HepG2 (cell line): ENCODE results near the gene COL4A3. TPM values are rescaled to one million over a fixed set of nuclear protein-coding genes. Genes with fewer than 3 reads are reported as not detected.

Source experiments
- ATAC-seq: fragments of 200-7000 bp; cut with Tn5 transposase; 3 replicates; pipeline ENCODE4 v1.9.1; 2020; ENCODE audit warnings: mild to moderate bottlenecking, moderate library complexity
- BruUV-seq: library from RNA; stranded (reverse); fragments of 400-500 nt; replicated peaks from 2 replicates; lab custom pipeline; 2021; lab: Mats Ljungman, UMichigan
- CTCF ChIA-PET: fragments of 300-600 bp; formaldehyde crosslinking; extraction: SDS; loops from one replicate; lab custom pipeline; 2021; ENCODE audit warnings: low total read pairs, inconsistent platforms, low intra/inter-chr PET ratio; lab: Yijun Ruan, JAX
- POLR2A ChIA-PET: fragments of 350-600 bp; sonication (Branson Sonifier 250); formaldehyde crosslinking; loops from one replicate; lab custom pipeline; 2020; ENCODE audit warnings: antibody characterized with exemption, inconsistent platforms; lab: Yijun Ruan, JAX
- DNase-seq: peaks from one replicate; pipeline ENCODE4 v3.0.0-alpha.2; 2015; ENCODE audit warnings: low spot score
- FAIRE-seq: peaks from 3 replicates; lab custom pipeline; 2011; peaks lifted over from hg19 to GRCh38; lab: Jason Lieb, UNC
- H2AFZ ChIP-seq: one replicate; pipeline ENCODE4 v1.6.1; 2011; ENCODE audit warnings: low read length, inconsistent platforms
- H3K27ac ChIP-seq: fragments of 300-600 bp; 3 replicates; pipeline ENCODE4 v1.8.0; 2011; ENCODE audit warnings: mixed run types, mild to moderate bottlenecking, mixed read lengths, low read length, inconsistent platforms; ENCODE audit not compliant: insufficient read depth; ENCODE audit errors: extremely low read length
- H3K27me3 ChIP-seq, 2 experiments: fragments of 200-600 bp in 1 of 2; 2 replicates in 1 of 2; 3 replicates in 1 of 2; pipeline versions ENCODE4 v1.6.0 to v1.8.0; 2011; ENCODE audit warnings: low read length in 2 of 2, mild to moderate bottlenecking in 2 of 2, moderate library complexity in 2 of 2, inconsistent platforms in 1 of 2; ENCODE audit not compliant: insufficient read depth in 2 of 2, control insufficient read depth in 1 of 2
- H3K36me3 ChIP-seq, 2 experiments: fragments of 200-600 bp in 1 of 2; replicated peaks in 1 of 2; 2 replicates in 1 of 2; 3 replicates in 1 of 2; pipeline versions ENCODE4 v1.5.1 to v1.8.0; 2011; ENCODE audit warnings: low read length in 2 of 2, inconsistent platforms in 1 of 2; ENCODE audit not compliant: insufficient read depth in 2 of 2, control insufficient read depth in 1 of 2
- H3K4me1 ChIP-seq: 2 replicates; pipeline ENCODE4 v1.5.1; 2012; ENCODE audit warnings: low read length, inconsistent platforms; ENCODE audit not compliant: insufficient read depth
- H3K4me2 ChIP-seq: 2 replicates; pipeline ENCODE4 v1.6.0; 2011; ENCODE audit warnings: low read depth, low read length, inconsistent platforms
- H3K4me3 ChIP-seq, 3 experiments: fragments of 200-600 bp in 1 of 3; sonication (generic), shearing (Covaris generic) in 1 of 3; replicated peaks in 1 of 3; 2 replicates each; pipeline ENCODE4 v1.5.1; 2011 to 2016; ENCODE audit warnings: low read length in 3 of 3, inconsistent platforms in 2 of 3, low read depth in 2 of 3, mild to moderate bottlenecking in 2 of 3, control low read depth in 1 of 3, mixed read lengths in 1 of 3; ENCODE audit not compliant: insufficient read depth in 1 of 3
- H3K79me2 ChIP-seq: one replicate; pipeline ENCODE4 v1.6.1; 2011; ENCODE audit warnings: low read length, inconsistent platforms; ENCODE audit not compliant: insufficient read depth
- H3K9ac ChIP-seq: 2 replicates; pipeline ENCODE4 v1.6.0; 2011; ENCODE audit warnings: mild to moderate bottlenecking, low read depth, low read length, inconsistent platforms; ENCODE audit not compliant: insufficient read depth
- H3K9me3 ChIP-seq: 2 replicates; pipeline ENCODE4 v1.5.1; 2012; ENCODE audit warnings: mild to moderate bottlenecking, low read length
- H4K20me1 ChIP-seq: 2 replicates; pipeline ENCODE4 v1.6.0; 2011; ENCODE audit warnings: inconsistent platforms, mild to moderate bottlenecking, low read length, moderate library complexity; ENCODE audit not compliant: insufficient read depth
- ASH2L ChIP-seq: fragments of 300-600, 200-600 bp; sonication (generic); IDR thresholded peaks from 2 replicates; pipeline ENCODE4 v1.7.0; 2017; ENCODE audit warnings: low read depth, mild to moderate bottlenecking, moderate library complexity, mixed read lengths, low read length; ENCODE audit not compliant: insufficient read length
- EEA1 ChIP-seq: sonication (generic); formaldehyde crosslinking; IDR thresholded peaks from 2 replicates; pipeline ENCODE4 v1.5.1; 2020; ENCODE audit warnings: mild to moderate bottlenecking, missing genetic modification reagents, borderline replicate concordance
- FOXP4 ChIP-seq: sonication (generic); formaldehyde crosslinking; IDR thresholded peaks from 2 replicates; pipeline ENCODE4 v1.4.0; 2020; ENCODE audit warnings: missing genetic modification reagents
- JARID2 ChIP-seq: sonication (generic); formaldehyde crosslinking; IDR thresholded peaks from 2 replicates; pipeline ENCODE4 v1.8.1; 2023; ENCODE audit warnings: missing genetic modification reagents, inconsistent platforms; ENCODE audit not compliant: insufficient replicate concordance
- KDM5A ChIP-seq: fragments of 200-600 bp; sonication (generic); IDR thresholded peaks from 2 replicates; pipeline ENCODE4 v1.7.0; 2018; ENCODE audit warnings: antibody characterized with exemption, mild to moderate bottlenecking, low read length, borderline replicate concordance
- SIX4 ChIP-seq: sonication (generic); formaldehyde crosslinking; IDR thresholded peaks from 2 replicates; pipeline ENCODE4 v1.4.0; 2020; ENCODE audit warnings: missing genetic modification reagents
- SSRP1 ChIP-seq: IDR thresholded peaks from 2 replicates; pipeline ENCODE4 v1.6.1; 2016; ENCODE audit warnings: control low read depth
- TRIM24 ChIP-seq: sonication (generic); formaldehyde crosslinking; IDR thresholded peaks from 2 replicates; pipeline ENCODE4 v1.8.0; 2022; ENCODE audit warnings: mild to moderate bottlenecking, missing genetic modification reagents
- U2AF1 ChIP-seq: fragments of 200-400 bp; formaldehyde crosslinking; optimal IDR thresholded peaks from 2 replicates; pipeline ENCODE3; 2017; ENCODE audit warnings: mild to moderate bottlenecking, low read depth, low read length
- ZFP36L2 ChIP-seq: sonication (generic); formaldehyde crosslinking; IDR thresholded peaks from 2 replicates; pipeline ENCODE4 v1.4.0; 2020; ENCODE audit warnings: missing genetic modification reagents
- ZFP90 ChIP-seq: sonication (generic); formaldehyde crosslinking; IDR thresholded peaks from 2 replicates; pipeline ENCODE4 v1.8.0; 2022; ENCODE audit warnings: missing genetic modification reagents, mild to moderate bottlenecking, inconsistent platforms, borderline replicate concordance
- ZNF101 ChIP-seq: sonication (generic); formaldehyde crosslinking; IDR thresholded peaks from 2 replicates; pipeline ENCODE4 v1.4.0; 2020; ENCODE audit warnings: mild to moderate bottlenecking, low read depth, missing genetic modification reagents, borderline replicate concordance
- ZNF292 ChIP-seq: sonication (generic); formaldehyde crosslinking; IDR thresholded peaks from 2 replicates; pipeline ENCODE4 v1.8.1; 2022; ENCODE audit warnings: mild to moderate bottlenecking, low read depth, missing genetic modification reagents, borderline replicate concordance
- ZNF576 ChIP-seq: sonication (generic); formaldehyde crosslinking; IDR thresholded peaks from 2 replicates; pipeline ENCODE4 v1.4.0; 2020; ENCODE audit warnings: mild to moderate bottlenecking, missing genetic modification reagents
- ZNF580 ChIP-seq: IDR thresholded peaks from 2 replicates; pipeline ENCODE4 v1.6.1; 2016; ENCODE audit warnings: low read depth, borderline replicate concordance
- ZNF605 ChIP-seq: sonication (generic); formaldehyde crosslinking; IDR thresholded peaks from 2 replicates; pipeline ENCODE4 v1.8.0; 2022; ENCODE audit warnings: mild to moderate bottlenecking, missing genetic modification reagents
- ZNF615 ChIP-seq: sonication (generic); formaldehyde crosslinking; IDR thresholded peaks from 2 replicates; pipeline ENCODE4 v1.5.0; 2020; ENCODE audit warnings: mild to moderate bottlenecking, missing genetic modification reagents, borderline replicate concordance
- ZNF775 ChIP-seq: sonication (generic); formaldehyde crosslinking; IDR thresholded peaks from 2 replicates; pipeline ENCODE4 v1.4.0; 2020; ENCODE audit warnings: missing genetic modification reagents, mild to moderate bottlenecking, moderate library complexity, borderline replicate concordance
- ZNF878 ChIP-seq: sonication (generic); formaldehyde crosslinking; IDR thresholded peaks from 2 replicates; pipeline ENCODE4 v1.8.1; 2023; ENCODE audit warnings: mild to moderate bottlenecking, missing genetic modification reagents, moderate library complexity
- WGBS: methylation state at CpG from one replicate; pipeline ENCODE4 v1.1.6; 2017; ENCODE audit warnings: low lambda C conversion rate; 5-methylcytosine and 5-hydroxymethylcytosine counted together
- in situ Hi-C: cut with HindIII; loops from 2 replicates; pipeline ENCODE4 v1.10.0; 2017; ENCODE audit warnings: low pct_unique_long_range_greater_than_20kb; ENCODE audit not compliant: extremely low pct_ligation_motif_present
- intact Hi-C: fragments of 100-400 bp; cut with micrococcal nuclease; formaldehyde crosslinking; loops from one replicate; pipeline ENCODE4 v1.10.0; 2022; ENCODE audit not compliant: unreplicated experiment
- polyA plus RNA-seq, 8 experiments: library from polyadenylated mRNA; depleted of rRNA in 3 of 8; stranded (reverse) in 7 of 8; unstranded in 1 of 8; fragments of >200 nt; fragmentation: Illumina TruSeq in 4 of 8; extraction: Trizol in 4 of 8; gene quantifications; 2 replicates each; pipeline versions ENCODE4 v1.2.1 to v1.2.3, GENCODE V29; 2011 to 2016; ENCODE audit warnings: low read depth in 4 of 8, missing spikeins in 1 of 8, mixed read lengths in 1 of 8; ENCODE audit not compliant: insufficient read depth in 1 of 8
- total RNA-seq, 5 experiments: library from RNA; depleted of rRNA; stranded (reverse); fragments of >200 nt; fragmentation: Illumina TruSeq; extraction: Trizol; gene quantifications; 2 replicates each; pipeline ENCODE4 v1.2.3, GENCODE V29; 2016; ENCODE audit warnings: low read depth in 1 of 5

COL4A3 gene
- total and polyA plus RNA-seq, 2 of the 13 experiments (the other 11 are each of a cell fraction or from before 2014, with no cell fraction given): 0.02 TPM; not detected in 1

GRCh38 chr2:227324995-227325838, 160.8 kb downstream of the COL4A3 start, which contains the start of gene MFF (continued):
- TF ChIP-seq JARID2 (CRISPR knock-in tag): peak; percentile 98

- peaks cover 60% of the 10 kb centered on the region for H3K79me2 ChIP-seq
- no peaks in the 10 kb centered on the region for H3K27me3 ChIP-seq
- H3K9me3 ChIP-seq: peaks cover 14% of the 10 kb centered on the region
- ChIA-PET CTCF (no interaction called here), POLR2A (interaction anchor here (0.6 to 2.7 kb wide), 5 partner anchors 12 to 148 kb away, joined by 3 to 33 read pairs (median 6); no protein-coding TSS in a partner anchor)
- in situ Hi-C loops (no loop called here), intact Hi-C loops (loop anchor here (2.0 to 5.0 kb wide), 4 partner anchors 13 to 491 kb away; no protein-coding TSS in a partner anchor)
- no TSS peak for BruUV-seq
- FAIRE-seq (no peak), ATAC-seq (peak; percentile 62), DNase-seq (peak; percentile 21)
- no peaks in the 10 kb centered on the region for H4K20me1 ChIP-seq
- H2AFZ ChIP-seq: peak overlapping the region; percentile 18
- H3K36me3 ChIP-seq: peaks cover 0 to 17% of the 10 kb centered on the region in 2 experiments; a peak in 2 of 5 replicates
- peak overlapping the region; percentile 87 for H3K27ac ChIP-seq
- WGBS: under 1% methylated on average over 13 of the region's 13 CpGs
- peak overlapping the region; percentile 94 to 98 (median 96) for H3K4me3 ChIP-seq
- H3K4me2 ChIP-seq: peak overlapping the region; percentile 94
- peak overlapping the region; percentile 95 for H3K9ac ChIP-seq
- peaks cover 37% of the 10 kb centered on the region for H3K4me1 ChIP-seq
- no peak for TF ChIP-seq SSRP1
- TF ChIP-seq ZNF292: 0 out of 2 replicates have a peak, but pooled peaks have one; percentile 13
- 0 out of 2 replicates have a peak, but pooled peaks have one; percentile 83 for TF ChIP-seq ZNF101
- no peak for TF ChIP-seq TRIM24 (CRISPR knock-in tag)
- TF ChIP-seq ZNF878 (CRISPR knock-in tag): no peak
- TF ChIP-seq EEA1: no peak
- TF ChIP-seq ZNF775 (CRISPR knock-in tag): no peak
- TF ChIP-seq ZNF576 (CRISPR knock-in tag): no peak
- no peak for TF ChIP-seq ZNF580
- TF ChIP-seq FOXP4 (CRISPR knock-in tag): 0 out of 2 replicates have a peak, but pooled peaks have one; percentile 13
- peak; percentile 3 for TF ChIP-seq U2AF1
- 0 out of 2 replicates have a peak, but pooled peaks have one; percentile 4 for TF ChIP-seq ZNF605
- no peak for TF ChIP-seq ZFP90 (CRISPR knock-in tag)
- TF ChIP-seq ZNF615 (CRISPR knock-in tag): no peak
- 0 out of 2 replicates have a peak, but pooled peaks have one; percentile 44 for TF ChIP-seq KDM5A
- TF ChIP-seq SIX4 (CRISPR knock-in tag): 0 out of 2 replicates have a peak, but pooled peaks have one; percentile 29
- TF ChIP-seq ASH2L: peak; percentile 16
- no peak for TF ChIP-seq ZFP36L2
Measured at GRCh38 chr2:227325839-227326195, 161.4 kb downstream of the COL4A3 start.
